Neutrophil (primary cell): ENCODE results near the gene MYBL2.
A peak's percentile ranks its signal among the peaks of the same experiment; 100 is the strongest.

ENCODE experiments used
- H3K27ac ChIP-seq: fragments of 200-600 bp; sonication (generic); 2 replicates; pipeline ENCODE4 v1.5.1; 2016; ENCODE audit warnings: mild to moderate bottlenecking, moderate library complexity
- H3K27me3 ChIP-seq: fragments of 200-600 bp; sonication (generic); 2 replicates; pipeline ENCODE4 v1.6.0; 2016; ENCODE audit warnings: mild to moderate bottlenecking
- H3K36me3 ChIP-seq: fragments of 200-600 bp; sonication (generic); 2 replicates; pipeline ENCODE4 v1.5.1; 2017
- H3K4me1 ChIP-seq, 2 experiments: fragments of 200-600 bp in 1 of 2; sonication (generic) in 1 of 2; 1 replicate in 1 of 2; 2 replicates in 1 of 2; pipeline versions ENCODE4 v1.5.1 to v1.6.1; 2013 to 2016; ENCODE audit warnings: low read depth in 1 of 2, low read length in 1 of 2, mild to moderate bottlenecking in 1 of 2, moderate library complexity in 1 of 2; ENCODE audit not compliant: control insufficient read depth in 1 of 2, insufficient read depth in 1 of 2
- H3K4me3 ChIP-seq, 2 experiments: fragments of 200-600 bp in 1 of 2; sonication (generic) in 1 of 2; 1 replicate in 1 of 2; 2 replicates in 1 of 2; pipeline ENCODE4 v1.5.1; 2013 to 2016; ENCODE audit warnings: low read depth in 1 of 2, low read length in 1 of 2, mild to moderate bottlenecking in 1 of 2, moderate library complexity in 1 of 2
- H3K9me3 ChIP-seq: fragments of 200-600 bp; sonication (generic); 2 replicates; pipeline ENCODE4 v1.5.1; 2016
- TF ChIP-seq, protein P1 (sequence below): fragments of 200-600 bp; sonication (generic); IDR thresholded peaks from 2 replicates; pipeline ENCODE4 v1.5.1; 2016; ENCODE audit warnings: antibody characterized with exemption

Gene MYBL2

DNA sequence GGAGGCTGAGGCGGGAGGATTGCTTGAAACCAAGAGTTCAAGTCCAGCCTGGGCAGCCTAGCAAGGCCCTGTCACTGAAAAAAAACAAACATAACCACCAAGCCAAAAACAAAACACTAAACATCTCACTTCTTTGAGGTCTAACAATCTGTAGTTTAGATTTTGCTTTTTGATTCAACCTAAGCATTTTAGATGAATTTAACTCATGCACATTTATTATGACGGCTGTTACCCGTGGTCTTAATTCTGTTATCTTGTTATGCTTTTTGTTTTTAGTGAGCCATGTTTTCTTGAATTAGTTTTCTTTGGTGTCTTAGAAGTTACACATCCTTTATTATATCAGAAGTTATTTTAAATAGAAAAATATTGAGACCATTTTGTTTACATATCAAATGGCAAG lies 73.7 kb downstream of the MYBL2 start:
- H3K4me1 ChIP-seq: peaks cover 18 to 23% of the 10 kb centered on the region in 2 experiments
- no peaks in the 10 kb centered on the region for H3K27me3 ChIP-seq
- no peak overlapping the region for H3K4me3 ChIP-seq
- TF ChIP-seq, protein P1, sequence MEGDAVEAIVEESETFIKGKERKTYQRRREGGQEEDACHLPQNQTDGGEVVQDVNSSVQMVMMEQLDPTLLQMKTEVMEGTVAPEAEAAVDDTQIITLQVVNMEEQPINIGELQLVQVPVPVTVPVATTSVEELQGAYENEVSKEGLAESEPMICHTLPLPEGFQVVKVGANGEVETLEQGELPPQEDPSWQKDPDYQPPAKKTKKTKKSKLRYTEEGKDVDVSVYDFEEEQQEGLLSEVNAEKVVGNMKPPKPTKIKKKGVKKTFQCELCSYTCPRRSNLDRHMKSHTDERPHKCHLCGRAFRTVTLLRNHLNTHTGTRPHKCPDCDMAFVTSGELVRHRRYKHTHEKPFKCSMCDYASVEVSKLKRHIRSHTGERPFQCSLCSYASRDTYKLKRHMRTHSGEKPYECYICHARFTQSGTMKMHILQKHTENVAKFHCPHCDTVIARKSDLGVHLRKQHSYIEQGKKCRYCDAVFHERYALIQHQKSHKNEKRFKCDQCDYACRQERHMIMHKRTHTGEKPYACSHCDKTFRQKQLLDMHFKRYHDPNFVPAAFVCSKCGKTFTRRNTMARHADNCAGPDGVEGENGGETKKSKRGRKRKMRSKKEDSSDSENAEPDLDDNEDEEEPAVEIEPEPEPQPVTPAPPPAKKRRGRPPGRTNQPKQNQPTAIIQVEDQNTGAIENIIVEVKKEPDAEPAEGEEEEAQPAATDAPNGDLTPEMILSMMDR: no peak
- H3K27ac ChIP-seq: no peak overlapping the region
- no peaks in the 10 kb centered on the region for H3K36me3 ChIP-seq
- H3K9me3 ChIP-seq: no peaks in the 10 kb centered on the region

DNA sequence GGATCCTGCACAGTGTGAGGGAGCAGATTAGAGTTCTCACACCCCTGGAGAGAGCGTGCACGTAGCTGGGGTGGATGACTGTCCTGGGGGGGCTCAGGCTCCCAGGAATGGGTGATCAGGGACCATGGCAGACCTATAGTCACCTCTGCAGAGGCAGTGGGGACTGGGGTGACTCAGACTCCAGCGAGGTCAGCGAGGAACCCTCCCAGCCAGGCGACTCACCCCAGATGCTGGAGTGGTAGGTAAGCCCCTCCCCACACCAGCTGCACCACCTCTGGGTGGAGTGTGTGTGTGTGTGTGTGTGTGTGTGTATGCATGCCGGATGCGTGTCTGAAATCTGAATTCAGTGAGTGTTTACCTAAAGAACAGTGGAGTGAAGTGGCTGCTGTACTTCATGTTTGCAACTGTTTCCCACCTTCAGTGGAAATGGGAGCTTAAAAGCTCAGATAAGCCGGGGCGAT lies 77.3 kb downstream of the MYBL2 start:
- Histone ChIP-seq H3K36me3 (no peaks in the 10 kb centered on the region), H3K27ac (peak overlapping the region; percentile 64), H3K27me3 (no peaks in the 10 kb centered on the region), H3K9me3 (no peaks in the 10 kb centered on the region), H3K4me3 (no peak overlapping the region), H3K4me1 (peaks cover 51 to 53% of the 10 kb centered on the region in 2 experiments)
- TF ChIP-seq, protein P1: no peak

DNA sequence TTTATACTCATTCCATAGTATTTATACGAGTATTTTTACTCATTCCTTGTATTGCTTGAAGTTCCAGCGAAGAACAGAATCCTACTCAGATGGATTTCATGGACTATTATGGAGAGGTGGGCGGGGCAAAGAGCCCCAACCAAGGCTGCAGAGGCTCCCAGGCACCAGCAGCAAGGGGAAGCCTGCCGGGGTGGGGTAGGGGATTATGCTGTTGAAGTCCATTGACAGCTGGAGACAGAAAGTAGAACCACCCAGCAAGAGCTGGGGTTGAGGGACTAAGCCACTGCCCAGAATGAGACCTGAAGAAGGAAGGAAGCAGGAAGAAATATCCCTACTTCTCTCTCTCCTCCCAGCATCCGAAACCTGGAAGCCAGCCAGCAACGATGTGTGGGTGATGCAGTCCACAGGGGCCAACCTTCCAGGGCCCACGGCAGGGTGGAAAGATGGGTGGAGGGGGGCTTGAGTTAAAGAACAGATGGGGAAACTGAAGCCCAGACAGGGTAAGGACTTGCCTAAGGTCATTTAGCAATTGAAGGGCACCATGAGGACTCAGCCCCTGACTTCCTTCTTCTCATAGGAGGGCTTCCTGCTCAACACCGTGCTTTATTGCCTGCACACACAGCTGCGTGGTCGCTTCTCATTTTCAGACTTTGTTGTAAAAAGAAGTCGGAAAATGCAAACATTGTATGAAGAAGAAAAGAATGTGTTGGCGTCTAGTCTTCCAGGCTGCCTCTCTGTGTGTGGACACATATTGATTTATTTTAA lies 78.2 kb downstream of the MYBL2 start:
- Histone ChIP-seq H3K4me1 (peaks cover 60 to 63% of the 10 kb centered on the region in 2 experiments), H3K27me3 (no peaks in the 10 kb centered on the region), H3K27ac (peak overlapping the region; percentile 64), H3K9me3 (no peaks in the 10 kb centered on the region), H3K36me3 (no peaks in the 10 kb centered on the region), H3K4me3 (peak overlapping the region; percentile 16 to 34)
- TF ChIP-seq, protein P1: no peak

GRCh38 chr20:43746344-43747137 lies 79.6 kb downstream of the MYBL2 start:
- Histone ChIP-seq H3K27me3 (no peaks in the 10 kb centered on the region), H3K27ac (peak overlapping the region; percentile 64), H3K36me3 (no peaks in the 10 kb centered on the region), H3K9me3 (no peaks in the 10 kb centered on the region), H3K4me1 (peaks cover 74 to 77% of the 10 kb centered on the region in 2 experiments), H3K4me3 (peak overlapping the region in 1 of 2 experiments; percentile 16)
- TF ChIP-seq, protein P1: no peak

- Histone ChIP-seq H3K9me3 (no peaks in the 10 kb centered on the region), H3K4me1 (peaks cover 92 to 94% of the 10 kb centered on the region in 2 experiments)
- TF ChIP-seq, protein P1: no peak
Measured at GRCh38 chr20:43748274-43748673, 81.4 kb downstream of the MYBL2 start.

More at GRCh38 chr20:43748274-43748673, 81.4 kb downstream of the MYBL2 start:
- no peaks in the 10 kb centered on the region for H3K27me3 ChIP-seq
- peak overlapping the region; percentile 19 to 34 for H3K4me3 ChIP-seq
- peak overlapping the region; percentile 64 for H3K27ac ChIP-seq
- H3K36me3 ChIP-seq: no peaks in the 10 kb centered on the region
